ENCODE results near the gene HSPA2. TPM values are rescaled to one million over a fixed set of nuclear protein-coding genes. Genes with fewer than 3 reads are reported as not detected.

Gene HSPA2

Small RNA genes lying within 50 kb of the gene (small RNA-seq; reads per million reads assigned to genes)
- not detected for gene AL049869.4

Data from skeletal muscle satellite cell (primary cell).